ENCODE results near the gene AIF1.
A peak's percentile ranks its signal among the peaks of the same experiment; 100 is the strongest.

The AIF1 gene

DNA sequence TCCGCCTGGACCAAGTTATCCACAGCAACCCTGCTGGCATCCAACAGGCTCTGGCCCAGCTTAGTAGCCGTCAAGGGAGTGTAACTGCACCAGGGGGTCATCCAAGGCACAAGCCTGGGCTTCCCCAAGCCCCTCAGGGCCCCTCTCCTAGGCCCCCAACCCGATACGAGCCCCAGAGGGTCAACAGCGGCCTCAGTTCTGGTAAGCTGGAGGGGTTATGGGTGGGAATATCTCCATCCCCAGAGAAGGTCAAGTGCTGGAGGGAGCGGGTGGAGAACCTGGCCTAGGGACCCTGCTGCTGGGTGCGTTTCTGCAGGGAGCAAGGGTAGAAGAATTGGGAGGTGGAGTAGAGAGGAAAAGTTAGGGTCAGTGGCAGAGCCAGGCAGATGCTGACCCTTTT, 18.4 kb downstream of the AIF1 start:
- no peak for ATAC-seq
- TF ChIP-seq CSDC2 (CRISPR knock-in tag; IDR thresholded peaks at IDR 0.05): no peak

DNA sequence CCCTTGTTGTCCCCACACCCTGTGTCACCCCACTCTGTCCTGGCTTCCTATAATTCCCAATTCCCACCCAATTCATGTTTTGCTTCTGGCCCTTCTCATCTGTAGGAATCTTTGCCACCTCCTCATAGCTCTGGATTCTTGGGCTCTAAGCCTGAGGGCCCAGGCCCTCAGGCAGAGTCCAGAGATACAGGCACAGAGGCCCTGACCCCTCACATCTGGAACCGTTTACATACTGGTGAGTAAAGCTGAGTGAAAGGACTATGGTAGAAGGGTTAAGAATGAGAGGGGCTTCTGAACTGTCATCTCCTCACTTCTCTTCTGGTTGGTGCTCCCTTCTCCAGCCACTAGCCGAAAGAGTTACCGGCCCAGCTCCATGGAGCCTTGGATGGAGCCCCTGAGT, 19.1 kb downstream of the AIF1 start:
- ATAC-seq: peak; percentile 2; the same call in 1 of the 3 replicates
- TF ChIP-seq ISL1 (CRISPR knock-in tag; IDR thresholded peaks at IDR 0.05): no peak
- no peak for TF ChIP-seq ZNF565 (CRISPR knock-in tag; conservative IDR thresholded peaks at IDR 0.05; ENCODE audit: low read depth)
- no peak for TF ChIP-seq ZC3H10 (CRISPR knock-in tag; IDR thresholded peaks at IDR 0.05)
- no peak for TF ChIP-seq PATZ1 (CRISPR knock-in tag; IDR thresholded peaks at IDR 0.05; ENCODE audit: borderline replicate concordance)
- TF ChIP-seq ARNTL (CRISPR knock-in tag; IDR thresholded peaks at IDR 0.05; ENCODE audit: borderline replicate concordance, low read depth): no peak
- no peak for TF ChIP-seq ZNF8 (CRISPR knock-in tag; IDR thresholded peaks at IDR 0.05)
- TF ChIP-seq ZNF70 (CRISPR knock-in tag; IDR thresholded peaks at IDR 0.05): no peak
- no peak for TF ChIP-seq CSDC2 (CRISPR knock-in tag; IDR thresholded peaks at IDR 0.05)
- no peak for TF ChIP-seq CSRNP3 (CRISPR knock-in tag; IDR thresholded peaks at IDR 0.05)
- TF ChIP-seq, protein P1, sequence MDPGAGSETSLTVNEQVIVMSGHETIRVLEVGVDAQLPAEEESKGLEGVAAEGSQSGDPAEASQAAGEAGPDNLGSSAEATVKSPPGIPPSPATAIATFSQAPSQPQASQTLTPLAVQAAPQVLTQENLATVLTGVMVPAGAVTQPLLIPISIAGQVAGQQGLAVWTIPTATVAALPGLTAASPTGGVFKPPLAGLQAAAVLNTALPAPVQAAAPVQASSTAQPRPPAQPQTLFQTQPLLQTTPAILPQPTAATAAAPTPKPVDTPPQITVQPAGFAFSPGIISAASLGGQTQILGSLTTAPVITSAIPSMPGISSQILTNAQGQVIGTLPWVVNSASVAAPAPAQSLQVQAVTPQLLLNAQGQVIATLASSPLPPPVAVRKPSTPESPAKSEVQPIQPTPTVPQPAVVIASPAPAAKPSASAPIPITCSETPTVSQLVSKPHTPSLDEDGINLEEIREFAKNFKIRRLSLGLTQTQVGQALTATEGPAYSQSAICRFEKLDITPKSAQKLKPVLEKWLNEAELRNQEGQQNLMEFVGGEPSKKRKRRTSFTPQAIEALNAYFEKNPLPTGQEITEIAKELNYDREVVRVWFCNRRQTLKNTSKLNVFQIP (CRISPR knock-in tag; IDR thresholded peaks at IDR 0.05; ENCODE audit: borderline replicate concordance, low read depth): no peak
- TF ChIP-seq RARB (CRISPR knock-in tag; IDR thresholded peaks at IDR 0.05): no peak
- TF ChIP-seq ZFP3 (CRISPR knock-in tag; IDR thresholded peaks at IDR 0.05): no peak
- TF ChIP-seq TCF4 (CRISPR knock-in tag; IDR thresholded peaks at IDR 0.05; ENCODE audit: borderline replicate concordance): no peak
- TF ChIP-seq PPARA (CRISPR knock-in tag; IDR thresholded peaks at IDR 0.05; ENCODE audit: borderline replicate concordance): no peak
- TF ChIP-seq TOX (CRISPR knock-in tag; IDR thresholded peaks at IDR 0.05; ENCODE audit: borderline replicate concordance): no peak
- no peak for TF ChIP-seq GLIS3 (CRISPR knock-in tag; IDR thresholded peaks at IDR 0.05)

GRCh38 chr6:31634969-31635575, 20.0 kb downstream of the AIF1 start:
- ATAC-seq: no peak; the same call in 2 of the 3 replicates
- TF ChIP-seq, protein P1 (CRISPR knock-in tag; IDR thresholded peaks at IDR 0.05; ENCODE audit: borderline replicate concordance, low read depth): no peak
- no peak for TF ChIP-seq GLIS3 (CRISPR knock-in tag; IDR thresholded peaks at IDR 0.05)
- no peak for TF ChIP-seq ZNF8 (CRISPR knock-in tag; IDR thresholded peaks at IDR 0.05)
- no peak for TF ChIP-seq ZC3H10 (CRISPR knock-in tag; IDR thresholded peaks at IDR 0.05)
- no peak for TF ChIP-seq ISL1 (CRISPR knock-in tag; IDR thresholded peaks at IDR 0.05)
- no peak for TF ChIP-seq ZNF70 (CRISPR knock-in tag; IDR thresholded peaks at IDR 0.05)
- no peak for TF ChIP-seq TSHZ2 (CRISPR knock-in tag; IDR thresholded peaks at IDR 0.05)
- TF ChIP-seq TCF4 (CRISPR knock-in tag; IDR thresholded peaks at IDR 0.05; ENCODE audit: borderline replicate concordance): no peak
- no peak for TF ChIP-seq SNAI2 (CRISPR knock-in tag; IDR thresholded peaks at IDR 0.05)
- TF ChIP-seq, protein P2, sequence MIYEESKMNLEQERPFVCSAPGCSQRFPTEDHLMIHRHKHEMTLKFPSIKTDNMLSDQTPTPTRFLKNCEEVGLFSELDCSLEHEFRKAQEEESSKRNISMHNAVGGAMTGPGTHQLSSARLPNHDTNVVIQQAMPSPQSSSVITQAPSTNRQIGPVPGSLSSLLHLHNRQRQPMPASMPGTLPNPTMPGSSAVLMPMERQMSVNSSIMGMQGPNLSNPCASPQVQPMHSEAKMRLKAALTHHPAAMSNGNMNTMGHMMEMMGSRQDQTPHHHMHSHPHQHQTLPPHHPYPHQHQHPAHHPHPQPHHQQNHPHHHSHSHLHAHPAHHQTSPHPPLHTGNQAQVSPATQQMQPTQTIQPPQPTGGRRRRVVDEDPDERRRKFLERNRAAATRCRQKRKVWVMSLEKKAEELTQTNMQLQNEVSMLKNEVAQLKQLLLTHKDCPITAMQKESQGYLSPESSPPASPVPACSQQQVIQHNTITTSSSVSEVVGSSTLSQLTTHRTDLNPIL (CRISPR knock-in tag; IDR thresholded peaks at IDR 0.05; ENCODE audit: low read depth): no peak
- TF ChIP-seq ZNF565 (CRISPR knock-in tag; conservative IDR thresholded peaks at IDR 0.05; ENCODE audit: low read depth): no peak

Data from SK-N-SH treated with all-trans-retinoic acid at 6 μM for 48 hours (cell line).